SH-SY5Y (cell line): ENCODE measurements around the gene GABRR3.

Experiments
- GATA2 ChIP-seq: IDR thresholded peaks from 2 replicates; pipeline ENCODE4 v1.6.1; 2011; ENCODE audit warnings: mild to moderate bottlenecking, low read depth, low read length
- GATA3 ChIP-seq: IDR thresholded peaks from 2 replicates; pipeline ENCODE4 v1.6.1; 2011; ENCODE audit warnings: low read depth, mild to moderate bottlenecking, low read length, moderate library complexity

- TF ChIP-seq GATA3 (no peak), GATA2 (no peak)
Measured at GRCh38 chr3:98048586-98048985, 13.5 kb upstream of the GABRR3 start.
